Lower lobe of right lung (tissue), 2 donors: ENCODE measurements around the gene JUND. TPM values are rescaled to one million over a fixed set of nuclear protein-coding genes. Genes with fewer than 3 reads are reported as not detected.

Experiments used
- ATAC-seq, 2 donors: fragments of 200-7000 bp; cut with Tn5 transposase; one replicate each; pipeline ENCODE4 v1.9.1; 2020 to 2022; ENCODE audit warnings: mild to moderate bottlenecking in 2 of 2, moderate library complexity in 2 of 2
- DNase-seq: peaks from one replicate; pipeline ENCODE4 v3.0.0-alpha.2; 2020
- H3K27ac ChIP-seq: fragments of 200-600 bp; one replicate; pipeline ENCODE4 v1.8.0; 2022
- H3K27me3 ChIP-seq: fragments of 200-600 bp; one replicate; pipeline ENCODE4 v1.8.0; 2022; ENCODE audit warnings: low read depth
- H3K36me3 ChIP-seq: fragments of 200-600 bp; one replicate; pipeline ENCODE4 v1.8.0; 2022; ENCODE audit warnings: mild to moderate bottlenecking
- H3K4me1 ChIP-seq: fragments of 200-600 bp; one replicate; pipeline ENCODE4 v1.8.0; 2022
- H3K4me3 ChIP-seq: fragments of 200-600 bp; one replicate; pipeline ENCODE4 v1.8.0; 2022; ENCODE audit warnings: mild to moderate bottlenecking
- H3K9me3 ChIP-seq: fragments of 200-600 bp; one replicate; pipeline ENCODE4 v1.8.0; 2022
- CTCF ChIP-seq: fragments of 200-600 bp; IDR thresholded peaks from one replicate; pipeline ENCODE4 v1.8.0; 2022; ENCODE audit warnings: antibody characterized with exemption, mild to moderate bottlenecking
- intact Hi-C: fragments of 100-400 bp; cut with DNase I; formaldehyde crosslinking; loops from one replicate; pipeline ENCODE4 v1.11.0; 2022
- total RNA-seq: library from RNA; stranded (reverse); fragmentation: NEBNext Ultra II Directional; extraction: Animal tissue kit (Norgen Biotek cat#: 25700); gene quantifications from one replicate; pipeline ENCODE4 v1.2.1, GENCODE V29; 2021
- donor health status: DM: no; HTN: yes; CAD: no; lungs with severe emphysema.

Gene JUND
- total RNA-seq, 1 donor from 2014 or later: 150 TPM

- no peaks in the 10 kb centered on the region for H3K27me3 ChIP-seq
- peaks cover 21% of the 10 kb centered on the region for H3K4me1 ChIP-seq
- DNase-seq: no peak
- no peak overlapping the region for H3K27ac ChIP-seq
- no peak overlapping the region for H3K4me3 ChIP-seq
- no peak for TF ChIP-seq CTCF
- no peak for ATAC-seq
- H3K9me3 ChIP-seq: no peaks in the 10 kb centered on the region
- intact Hi-C loops: no loop called here
- H3K36me3 ChIP-seq: peaks cover 70% of the 10 kb centered on the region
These were observed 28.9 kb upstream of the JUND start for GRCh38 chr19:18310118-18310909.

- DNase-seq (no peak), ATAC-seq (no peak)
- no peak for TF ChIP-seq CTCF
- intact Hi-C loops: no loop called here
- Histone ChIP-seq H3K36me3 (peaks cover 66% of the 10 kb centered on the region), H3K9me3 (no peaks in the 10 kb centered on the region), H3K4me1 (peaks cover 27% of the 10 kb centered on the region), H3K4me3 (no peak overlapping the region), H3K27me3 (no peaks in the 10 kb centered on the region), H3K27ac (no peak overlapping the region)
These were observed 28.2 kb upstream of the JUND start for GRCh38 chr19:18309525-18310064.

- DNase-seq (no peak), ATAC-seq (no peak)
- TF ChIP-seq CTCF: no peak
- Histone ChIP-seq H3K4me1 (peaks cover 33% of the 10 kb centered on the region), H3K27me3 (no peaks in the 10 kb centered on the region), H3K27ac (no peak overlapping the region), H3K36me3 (peaks cover 60% of the 10 kb centered on the region), H3K9me3 (no peaks in the 10 kb centered on the region), H3K4me3 (no peak overlapping the region)
- intact Hi-C loops: no loop called here
These were observed 27.5 kb upstream of the JUND start for GRCh38 chr19:18308948-18309325.

GRCh38 chr19:18308051-18308947, 26.9 kb upstream of the JUND start:
- Histone ChIP-seq H3K4me1 (peaks cover 40% of the 10 kb centered on the region), H3K9me3 (no peaks in the 10 kb centered on the region), H3K27ac (peak overlapping the region; percentile 4), H3K4me3 (no peak overlapping the region), H3K27me3 (no peaks in the 10 kb centered on the region), H3K36me3 (peaks cover 53% of the 10 kb centered on the region)
- ATAC-seq (no peak), DNase-seq (no peak)
- intact Hi-C loops: no loop called here
- TF ChIP-seq CTCF: no peak

GRCh38 chr19:18307271-18307681, 25.9 kb upstream of the JUND start:
- H3K4me3 ChIP-seq: no peak overlapping the region
- peak overlapping the region; percentile 97 for H3K27ac ChIP-seq
- TF ChIP-seq CTCF: peak; percentile 10
- H3K27me3 ChIP-seq: no peaks in the 10 kb centered on the region
- peaks cover 49% of the 10 kb centered on the region for H3K4me1 ChIP-seq
- ATAC-seq (no peak), DNase-seq (no peak)
- intact Hi-C loops: no loop called here
- peaks cover 49% of the 10 kb centered on the region for H3K36me3 ChIP-seq
- no peaks in the 10 kb centered on the region for H3K9me3 ChIP-seq
